Activated CD8-positive, alpha-beta memory T cell treated with anti-CD3 and anti-CD28 coated beads, Interleukin-2, amount 10 ng/mL, durations not matched to agents 7 days and 5 days (primary cell): ENCODE data around the gene RAB8B. TPM values are rescaled to one million over a fixed set of nuclear protein-coding genes. Genes with fewer than 3 reads are reported as not detected.
"Not testable (repeated sequence)": the region's sequence is repeated elsewhere in the genome, so short reads cannot be mapped to it uniquely, and the experiment has no call there.

ENCODE experiments used
- ATAC-seq: fragments of 150-1000 bp; cut with Tn5 transposase; one replicate; pipeline ENCODE4 v1.10.0; 2021; ENCODE audit warnings: moderate library complexity
- CTCF ChIA-PET: fragments of 350-600 bp; sonication (Branson Sonifier 250); formaldehyde crosslinking; loops from one replicate; lab custom pipeline; 2021; ENCODE audit warnings: antibody characterized with exemption; lab: Charles Lee
- DNase-seq: peaks from one replicate; pipeline ENCODE4 v3.0.0-alpha.2; 2020
- H3K27ac Mint-ChIP-seq: one replicate; pipeline ENCODE4 v1.8.0; 2021; ENCODE audit warnings: mild to moderate bottlenecking, mixed read lengths
- H3K27me3 Mint-ChIP-seq: one replicate; pipeline ENCODE4 v1.8.0; 2021; ENCODE audit warnings: mixed read lengths
- H3K36me3 Mint-ChIP-seq: one replicate; pipeline ENCODE4 v1.8.0; 2021; ENCODE audit warnings: mild to moderate bottlenecking, mixed read lengths
- H3K4me1 Mint-ChIP-seq: one replicate; pipeline ENCODE4 v1.8.0; 2021; ENCODE audit warnings: mixed read lengths
- H3K4me3 Mint-ChIP-seq: one replicate; pipeline ENCODE4 v1.8.0; 2021; ENCODE audit warnings: mild to moderate bottlenecking, moderate library complexity, mixed read lengths
- H3K9me3 Mint-ChIP-seq: one replicate; pipeline ENCODE4 v1.8.0; 2022; ENCODE audit warnings: low read depth, mixed read lengths
- total RNA-seq, 2 experiments: library from RNA; stranded (reverse); gene quantifications; one replicate each; pipeline ENCODE4 v1.2.3, GENCODE V29; 2021

Gene RAB8B
- total RNA-seq, 2 experiments from 2014 or later, result 94.8 to 128 TPM

- H3K27me3 Mint-ChIP-seq, result no peaks in the 10 kb centered on the region
- peaks cover 83% of the 10 kb centered on the region for H3K4me1 Mint-ChIP-seq
- H3K27ac Mint-ChIP-seq, result peak overlapping the region; percentile 61
- ATAC-seq (no peak), DNase-seq (no peak)
- no peaks in the 10 kb centered on the region for H3K9me3 Mint-ChIP-seq
- H3K36me3 Mint-ChIP-seq, result peaks cover 42% of the 10 kb centered on the region
- CTCF ChIA-PET, result interaction anchor here (4.4 kb wide), 1 partner anchor 9 kb away, joined by 16 read pairs; no protein-coding TSS in a partner anchor
- H3K4me3 Mint-ChIP-seq, result no peak overlapping the region
These were observed 11.3 kb downstream of the RAB8B start for GRCh38 chr15:63200464-63201249.

- H3K27ac Mint-ChIP-seq, result peak overlapping the region; percentile 35
- CTCF ChIA-PET, result interaction anchor here (0.7 to 4.4 kb wide), 7 partner anchors 8 to 37 kb away, joined by 3 to 16 read pairs (median 4); partner anchors contain the start of gene RAB8B
- H3K27me3 Mint-ChIP-seq, result no peaks in the 10 kb centered on the region
- peaks cover 51% of the 10 kb centered on the region for H3K36me3 Mint-ChIP-seq
- ATAC-seq (no peak), DNase-seq (no peak)
- H3K4me1 Mint-ChIP-seq, result peaks cover 78% of the 10 kb centered on the region
- H3K9me3 Mint-ChIP-seq, result no peaks in the 10 kb centered on the region
- no peak overlapping the region for H3K4me3 Mint-ChIP-seq
These were observed 13.5 kb downstream of the RAB8B start for GRCh38 chr15:63202861-63203260.

GRCh38 chr15:63203451-63204090 is 14.2 kb downstream of the RAB8B start:
- ATAC-seq (peak; percentile 82), DNase-seq (peak; percentile 83)
- H3K4me1 Mint-ChIP-seq, result peaks cover 76% of the 10 kb centered on the region
- peak overlapping the region; percentile 16 for H3K4me3 Mint-ChIP-seq
- H3K9me3 Mint-ChIP-seq, result no peaks in the 10 kb centered on the region
- peak overlapping the region; percentile 47 for H3K27ac Mint-ChIP-seq
- H3K27me3 Mint-ChIP-seq, result no peaks in the 10 kb centered on the region
- CTCF ChIA-PET, result interaction anchor here (0.9 to 4.4 kb wide), 6 partner anchors 9 to 293 kb away, joined by 3 to 16 read pairs (median 4); partner anchors contain the start of gene RAB8B
- peaks cover 50% of the 10 kb centered on the region for H3K36me3 Mint-ChIP-seq

GRCh38 chr15:63206079-63206478 is 16.7 kb downstream of the RAB8B start:
- Mint-ChIP-seq H3K4me1 (peaks cover 74% of the 10 kb centered on the region), H3K4me3 (no peak overlapping the region), H3K27ac (no peak overlapping the region), H3K27me3 (no peaks in the 10 kb centered on the region), H3K36me3 (peaks cover 34% of the 10 kb centered on the region), H3K9me3 (no peaks in the 10 kb centered on the region)
- ATAC-seq, result no peak
- CTCF ChIA-PET, result interaction anchor here (1.2 kb wide), 1 partner anchor 14 kb away, joined by 4 read pairs; no protein-coding TSS in a partner anchor
- DNase-seq, result no peak

- H3K27ac Mint-ChIP-seq, H3K4me3 Mint-ChIP-seq, DNase-seq, H3K9me3 Mint-ChIP-seq, ATAC-seq, CTCF ChIA-PET, H3K27me3 Mint-ChIP-seq: not testable (repeated sequence)
- H3K4me1 Mint-ChIP-seq, result peaks cover 75% of the 10 kb centered on the region
- peaks cover 24% of the 10 kb centered on the region for H3K36me3 Mint-ChIP-seq
These were observed 19.4 kb downstream of the RAB8B start for GRCh38 chr15:63208824-63209223.

- peak overlapping the region; percentile 94 for H3K27ac Mint-ChIP-seq
- H3K4me3 Mint-ChIP-seq, result peak overlapping the region; percentile 69
- peaks cover 27% of the 10 kb centered on the region for H3K36me3 Mint-ChIP-seq
- DNase-seq, result no peak
- H3K4me1 Mint-ChIP-seq, result peaks cover 78% of the 10 kb centered on the region
- peak; percentile 48 for ATAC-seq
- no peaks in the 10 kb centered on the region for H3K27me3 Mint-ChIP-seq
- CTCF ChIA-PET, result interaction anchor here (0.7 to 2.1 kb wide), 7 partner anchors 13 to 163 kb away, joined by 3 to 15 read pairs (median 3); partner anchors contain the start of gene RPS27L
- H3K9me3 Mint-ChIP-seq, result no peaks in the 10 kb centered on the region
These were observed 21.0 kb downstream of the RAB8B start for GRCh38 chr15:63210151-63211091.

- no peak for ATAC-seq
- Mint-ChIP-seq H3K36me3 (peaks cover 29% of the 10 kb centered on the region), H3K27ac (peak overlapping the region; percentile 94), H3K4me3 (peak overlapping the region; percentile 69), H3K9me3 (no peaks in the 10 kb centered on the region), H3K4me1 (peaks cover 79% of the 10 kb centered on the region), H3K27me3 (no peaks in the 10 kb centered on the region)
- no peak for DNase-seq
- CTCF ChIA-PET, result interaction anchor here (0.7 to 2.1 kb wide), 7 partner anchors 14 to 163 kb away, joined by 3 to 15 read pairs (median 3); partner anchors contain the start of gene RPS27L
These were observed 21.7 kb downstream of the RAB8B start for GRCh38 chr15:63211092-63211490.

- Mint-ChIP-seq H3K27ac (peak overlapping the region; percentile 94), H3K9me3 (no peaks in the 10 kb centered on the region), H3K4me3 (peak overlapping the region; percentile 69), H3K4me1 (peaks cover 75% of the 10 kb centered on the region), H3K36me3 (peaks cover 24% of the 10 kb centered on the region), H3K27me3 (no peaks in the 10 kb centered on the region)
- ATAC-seq (no peak), DNase-seq (no peak)
- CTCF ChIA-PET, result interaction anchor here (1.3 to 2.0 kb wide), 2 partner anchors 14 to 20 kb away, joined by 6 to 11 read pairs; no protein-coding TSS in a partner anchor
These were observed 22.1 kb downstream of the RAB8B start for GRCh38 chr15:63211549-63211948.

- H3K36me3 Mint-ChIP-seq, result peaks cover 21% of the 10 kb centered on the region
- DNase-seq, result no peak
These were observed 22.9 kb downstream of the RAB8B start for GRCh38 chr15:63212050-63213004.

GRCh38 chr15:63218100-63218808 is 28.8 kb downstream of the RAB8B start:
- Mint-ChIP-seq H3K4me3 (no peak overlapping the region), H3K27me3 (no peaks in the 10 kb centered on the region), H3K4me1 (peaks cover 56% of the 10 kb centered on the region), H3K27ac (no peak overlapping the region), H3K9me3 (no peaks in the 10 kb centered on the region), H3K36me3 (peaks cover 26% of the 10 kb centered on the region)
- ATAC-seq (no peak), DNase-seq (no peak)
- CTCF ChIA-PET, result interaction anchor here (1.2 kb wide), 1 partner anchor 12 kb away, joined by 3 read pairs; no protein-coding TSS in a partner anchor

More at GRCh38 chr15:63212050-63213004, 22.9 kb downstream of the RAB8B start:
- Mint-ChIP-seq H3K4me1 (peaks cover 69% of the 10 kb centered on the region), H3K9me3 (no peaks in the 10 kb centered on the region), H3K27me3 (no peaks in the 10 kb centered on the region), H3K4me3 (peak overlapping the region; percentile 50), H3K27ac (peak overlapping the region; percentile 94)
- CTCF ChIA-PET, result interaction anchor here (1.0 to 2.0 kb wide), 3 partner anchors 15 to 21 kb away, joined by 3 to 11 read pairs (median 6); no protein-coding TSS in a partner anchor
- ATAC-seq, result peak; percentile 59

- Mint-ChIP-seq H3K36me3 (peaks cover 31% of the 10 kb centered on the region), H3K9me3 (no peaks in the 10 kb centered on the region), H3K4me3 (no peak overlapping the region), H3K27me3 (no peaks in the 10 kb centered on the region), H3K27ac (no peak overlapping the region), H3K4me1 (peaks cover 47% of the 10 kb centered on the region)
- CTCF ChIA-PET, result no interaction called here
- DNase-seq (no peak), ATAC-seq (no peak)
These were observed 29.8 kb downstream of the RAB8B start for GRCh38 chr15:63219196-63219710.
